ENCODE data around the gene CFAP251. TPM values are rescaled to one million over a fixed set of nuclear protein-coding genes. Genes with fewer than 3 reads are reported as not detected.

CFAP251 gene
- total RNA-seq, 1 donor from 2014 or later = 1.2 TPM

GRCh38 chr12:121916719-121917118 lies 1.7 kb upstream of the CFAP251 start:
- Mint-ChIP-seq H3K27ac (no peak overlapping the region), H3K9me3 (no peaks in the 10 kb centered on the region), H3K4me3 (no peak overlapping the region), H3K36me3 (ENCODE audit: low read depth) (peaks cover 29% of the 10 kb centered on the region), H3K27me3 (no peaks in the 10 kb centered on the region), H3K4me1 (peaks cover 17% of the 10 kb centered on the region)
- no peak for DNase-seq
- TF ChIP-seq CTCF (IDR thresholded peaks at IDR 0.05) = no peak
- intact Hi-C loops (cut with micrococcal nuclease) = no loop called here
- POLR2A ChIA-PET = interaction anchor here (0.5 to 1.3 kb wide), 2 partner anchors 110 to 478 kb away, joined by 3 to 5 read pairs; no protein-coding TSS in a partner anchor
- CTCF ChIA-PET = interaction anchor here (1.4 to 5.7 kb wide), 4 partner anchors 62 to 206 kb away, joined by 3 to 42 read pairs (median 20); no protein-coding TSS in a partner anchor
- ATAC-seq (ENCODE audit: low read depth) = no peak

GRCh38 chr12:121918679-121919038 lies 267 bp downstream of the CFAP251 start:
- no peaks in the 10 kb centered on the region for H3K9me3 Mint-ChIP-seq
- ChIA-PET POLR2A (interaction anchor here (0.6 to 1.4 kb wide), 10 partner anchors 73 to 382 kb away, joined by 3 to 12 read pairs (median 5); partner anchors contain the start of gene BCL7A), CTCF (interaction anchor here (0.6 to 5.7 kb wide), 32 partner anchors 9 to 209 kb away, joined by 3 to 42 read pairs (median 4); partner anchors contain the start of gene PSMD9)
- intact Hi-C loops (cut with micrococcal nuclease) = loop anchor here (1.0 to 2.0 kb wide), 8 partner anchors 62 to 273 kb away; no protein-coding TSS in a partner anchor
- TF ChIP-seq CTCF (IDR thresholded peaks at IDR 0.05) = no peak
- ATAC-seq (ENCODE audit: low read depth) (peak; percentile 40), DNase-seq (no peak)
- H3K4me1 Mint-ChIP-seq = peaks cover 12% of the 10 kb centered on the region
- no peaks in the 10 kb centered on the region for H3K27me3 Mint-ChIP-seq
- H3K36me3 Mint-ChIP-seq (ENCODE audit: low read depth) = peaks cover 25% of the 10 kb centered on the region
- H3K4me3 Mint-ChIP-seq = peak overlapping the region; percentile 80
- H3K27ac Mint-ChIP-seq = peak overlapping the region; percentile 51

- DNase-seq = no peak
- Mint-ChIP-seq H3K27ac (no peak overlapping the region), H3K36me3 (ENCODE audit: low read depth) (peaks cover 16% of the 10 kb centered on the region), H3K9me3 (no peaks in the 10 kb centered on the region), H3K4me1 (peaks cover 12% of the 10 kb centered on the region), H3K4me3 (no peak overlapping the region), H3K27me3 (no peaks in the 10 kb centered on the region)
- no peak for ATAC-seq (ENCODE audit: low read depth)
- CTCF ChIA-PET = interaction anchor here (1.1 kb wide), 1 partner anchor 41 kb away, joined by 4 read pairs; no protein-coding TSS in a partner anchor
- POLR2A ChIA-PET = no interaction called here
- intact Hi-C loops (cut with micrococcal nuclease) = no loop called here
- no peak for TF ChIP-seq CTCF (IDR thresholded peaks at IDR 0.05)
Measured at GRCh38 chr12:121921066-121921465, 2.7 kb downstream of the CFAP251 start.

- POLR2A ChIA-PET = interaction anchor here (0.7 kb wide), 1 partner anchor 21 kb away, joined by 3 read pairs; no protein-coding TSS in a partner anchor
- DNase-seq (no peak), ATAC-seq (ENCODE audit: low read depth) (no peak)
- Mint-ChIP-seq H3K4me1 (peaks cover 19% of the 10 kb centered on the region), H3K9me3 (no peaks in the 10 kb centered on the region), H3K4me3 (no peak overlapping the region), H3K27me3 (no peaks in the 10 kb centered on the region), H3K36me3 (ENCODE audit: low read depth) (no peaks in the 10 kb centered on the region), H3K27ac (no peak overlapping the region)
- intact Hi-C loops (cut with micrococcal nuclease) = no loop called here
- no peak for TF ChIP-seq CTCF (IDR thresholded peaks at IDR 0.05)
- CTCF ChIA-PET = no interaction called here
Measured at GRCh38 chr12:121925358-121925695, 6.9 kb downstream of the CFAP251 start.

GRCh38 chr12:121926874-121927706 lies 8.7 kb downstream of the CFAP251 start:
- POLR2A ChIA-PET = interaction anchor here (0.6 kb wide), 1 partner anchor 184 kb away, joined by 7 read pairs; no protein-coding TSS in a partner anchor
- CTCF ChIA-PET = interaction anchor here (0.6 to 2.3 kb wide), 3 partner anchors 9 to 196 kb away, joined by 3 to 11 read pairs (median 4); partner anchors contain the start of gene CFAP251
- no peaks in the 10 kb centered on the region for H3K9me3 Mint-ChIP-seq
- no peak for TF ChIP-seq CTCF (IDR thresholded peaks at IDR 0.05)
- no peaks in the 10 kb centered on the region for H3K27me3 Mint-ChIP-seq
- peak overlapping the region; percentile 3 for H3K4me3 Mint-ChIP-seq
- H3K27ac Mint-ChIP-seq = peak overlapping the region; percentile 64
- ATAC-seq (ENCODE audit: low read depth) (peak; percentile 83), DNase-seq (peak; percentile 30)
- intact Hi-C loops (cut with micrococcal nuclease) = no loop called here
- no peaks in the 10 kb centered on the region for H3K36me3 Mint-ChIP-seq (ENCODE audit: low read depth)
- H3K4me1 Mint-ChIP-seq = peaks cover 28% of the 10 kb centered on the region

Data from activated B cell treated with CpG ODN at 0.5 μM for 24 hours (primary cell).